Thyroid gland (tissue), 4 donors: Measurements from ENCODE around the gene HSPA14. TPM values are rescaled to one million over a fixed set of nuclear protein-coding genes. Genes with fewer than 3 reads are reported as not detected.
A peak's percentile ranks its signal among the peaks of the same experiment; 100 is the strongest.

Experiments used
- DNase-seq, 2 donors: peaks; one replicate each; pipeline ENCODE4 v3.0.0-alpha.2; 2019
- H3K27ac ChIP-seq, 3 donors: fragments of 200-600 bp; sonication (generic); 1 replicate in 2 of 3; 2 replicates in 1 of 3; pipeline ENCODE4 v1.5.1; 2016 to 2019; ENCODE audit warnings: mild to moderate bottlenecking in 1 of 3, moderate library complexity in 1 of 3
- H3K27me3 ChIP-seq: fragments of 200-600 bp; sonication (generic); one replicate; pipeline ENCODE4 v1.5.1; 2019
- H3K36me3 ChIP-seq, 2 donors: fragments of 200-600 bp; sonication (generic); one replicate each; pipeline ENCODE4 v1.5.1; 2016 to 2019
- H3K4me1 ChIP-seq, 2 donors: fragments of 200-600 bp; sonication (generic); one replicate each; pipeline ENCODE4 v1.5.1; 2017 to 2019
- H3K4me3 ChIP-seq, 3 donors: fragments of 200-600 bp; sonication (generic); replicated peaks in 1 of 3; 1 replicate in 2 of 3; 2 replicates in 1 of 3; pipeline ENCODE4 v1.5.1; 2016; ENCODE audit warnings: mild to moderate bottlenecking in 1 of 3
- H3K9me3 ChIP-seq: fragments of 200-600 bp; sonication (generic); one replicate; pipeline ENCODE4 v1.5.1; 2017
- POLR2A ChIP-seq, 2 donors: fragments of 450-650 bp; IDR thresholded peaks; one replicate each; pipeline ENCODE4 v1.6.1; 2017; ENCODE audit warnings: antibody characterized with exemption in 2 of 2, mild to moderate bottlenecking in 2 of 2, moderate library complexity in 1 of 2
- WGBS, 2 donors: methylation state at CpG; one replicate each; pipeline ENCODE4 v1.1.5; 2017; 5-methylcytosine and 5-hydroxymethylcytosine counted together
- intact Hi-C: fragments of 100-400 bp; cut with DNase I; formaldehyde crosslinking; loops from one replicate; pipeline ENCODE4 v1.15.1; 2023
- total RNA-seq, 4 donors: library from RNA; depleted of rRNA; stranded (reverse); fragments of >200 nt; gene quantifications; one replicate each; pipeline ENCODE4 v1.2.3, GENCODE V29; 2016
- TF ChIP-seq, protein P1 (sequence below), 6 experiments: fragments of 200-600 bp in 3 of 6; fragments of 450-650 bp in 3 of 6; sonication (generic) in 3 of 6; IDR thresholded peaks; one replicate each; pipeline ENCODE4 v1.5.1; 2016 to 2019; ENCODE audit warnings: antibody characterized with exemption in 6 of 6, mild to moderate bottlenecking in 2 of 6, inconsistent platforms in 1 of 6, moderate library complexity in 1 of 6

HSPA14 gene
- total RNA-seq, 4 donors from 2014 or later = 11.1 to 19.2 (median 16.7) TPM

DNA sequence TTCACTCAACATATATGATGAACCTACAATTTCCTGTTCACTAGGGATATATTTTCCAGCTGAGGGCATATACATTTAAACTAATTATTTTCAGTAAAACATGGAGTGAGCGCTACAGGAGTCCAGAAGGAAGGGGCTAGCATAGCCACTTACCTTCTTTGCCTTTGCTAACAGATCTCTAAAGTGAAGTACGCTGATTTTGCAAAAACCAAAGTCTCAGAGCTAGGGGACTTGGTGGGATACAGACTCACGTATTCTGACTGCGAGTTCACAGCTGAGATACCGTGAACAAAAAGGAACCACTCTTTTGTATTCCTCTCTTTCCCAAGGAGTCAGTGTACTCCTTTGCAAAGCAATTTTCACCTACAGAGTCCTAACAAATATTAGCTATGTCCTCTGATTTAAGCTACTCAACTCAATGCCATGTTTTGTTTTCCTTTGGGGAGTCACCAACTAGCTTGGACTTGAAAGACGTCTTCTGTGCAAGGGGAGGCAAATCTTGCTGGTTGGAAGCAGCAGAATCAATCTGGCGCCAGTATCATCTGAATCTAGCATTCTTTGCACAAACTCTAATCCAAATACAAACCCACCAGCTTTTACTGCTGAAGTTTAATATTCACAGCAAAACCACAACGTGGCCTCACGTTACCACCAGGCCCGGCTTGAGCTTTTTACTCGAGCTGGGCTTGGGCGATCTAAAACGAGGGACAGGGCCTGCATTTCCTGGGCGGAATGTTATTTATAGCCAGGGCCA is 926 bp upstream of the HSPA14 start:
- Histone ChIP-seq H3K27me3 (no peaks in the 10 kb centered on the region), H3K36me3 (peaks cover 1 to 3% of the 10 kb centered on the region in 2 donors), H3K27ac (peak overlapping the region; percentile 94 to 96 (median 96)), H3K4me1 (peaks cover 11 to 15% of the 10 kb centered on the region in 2 donors), H3K4me3 (peak overlapping the region; percentile 56 to 94 (median 71)), H3K9me3 (no peaks in the 10 kb centered on the region)
- 18 to 19% methylated on average over 13 to 14 of the region's 14 CpGs for WGBS, 2 donors
- TF ChIP-seq POLR2A (IDR thresholded peaks at IDR 0.05) = no peak
- TF ChIP-seq, protein P1, sequence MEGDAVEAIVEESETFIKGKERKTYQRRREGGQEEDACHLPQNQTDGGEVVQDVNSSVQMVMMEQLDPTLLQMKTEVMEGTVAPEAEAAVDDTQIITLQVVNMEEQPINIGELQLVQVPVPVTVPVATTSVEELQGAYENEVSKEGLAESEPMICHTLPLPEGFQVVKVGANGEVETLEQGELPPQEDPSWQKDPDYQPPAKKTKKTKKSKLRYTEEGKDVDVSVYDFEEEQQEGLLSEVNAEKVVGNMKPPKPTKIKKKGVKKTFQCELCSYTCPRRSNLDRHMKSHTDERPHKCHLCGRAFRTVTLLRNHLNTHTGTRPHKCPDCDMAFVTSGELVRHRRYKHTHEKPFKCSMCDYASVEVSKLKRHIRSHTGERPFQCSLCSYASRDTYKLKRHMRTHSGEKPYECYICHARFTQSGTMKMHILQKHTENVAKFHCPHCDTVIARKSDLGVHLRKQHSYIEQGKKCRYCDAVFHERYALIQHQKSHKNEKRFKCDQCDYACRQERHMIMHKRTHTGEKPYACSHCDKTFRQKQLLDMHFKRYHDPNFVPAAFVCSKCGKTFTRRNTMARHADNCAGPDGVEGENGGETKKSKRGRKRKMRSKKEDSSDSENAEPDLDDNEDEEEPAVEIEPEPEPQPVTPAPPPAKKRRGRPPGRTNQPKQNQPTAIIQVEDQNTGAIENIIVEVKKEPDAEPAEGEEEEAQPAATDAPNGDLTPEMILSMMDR (IDR thresholded peaks at IDR 0.05) = no peak
- intact Hi-C loops = no loop called here
- no peak for DNase-seq

DNA sequence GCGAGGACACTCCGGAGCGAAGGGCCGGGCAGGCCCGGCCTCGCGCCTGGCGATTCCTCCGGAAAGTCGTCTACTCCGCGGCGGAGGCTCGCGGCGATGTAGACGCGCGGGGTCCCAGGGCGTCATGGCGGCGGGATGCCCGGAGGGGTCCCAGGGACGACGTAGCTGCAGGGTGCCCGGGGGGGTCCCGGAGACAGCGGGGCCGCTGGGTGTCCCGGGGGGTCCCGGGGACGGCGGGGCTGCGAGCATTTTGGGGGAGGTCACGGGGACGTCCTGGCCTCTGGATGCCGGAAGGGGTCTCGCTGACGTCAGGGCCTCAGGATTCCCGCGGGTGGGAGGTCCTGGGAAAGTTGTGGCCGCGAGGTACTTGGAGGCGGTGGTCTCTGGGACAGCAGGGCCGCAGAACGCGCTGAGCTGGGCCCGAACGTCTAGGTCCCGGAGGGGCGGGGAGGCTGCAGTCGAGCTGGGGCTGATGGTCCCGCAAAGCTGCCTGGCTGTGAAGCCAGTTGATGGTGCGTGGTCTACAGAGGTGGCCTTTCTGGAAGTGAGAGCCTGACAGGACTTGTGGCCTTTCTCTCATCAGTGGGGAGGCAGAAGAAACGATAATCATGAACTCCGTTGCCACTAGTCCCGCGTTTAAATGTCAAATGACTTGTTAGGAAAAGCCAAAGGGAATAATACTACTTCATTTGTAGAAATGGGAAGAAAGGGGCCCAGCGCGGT is 637 bp downstream of the HSPA14 start:
- Histone ChIP-seq H3K27me3 (no peaks in the 10 kb centered on the region), H3K36me3 (peaks cover 14 to 16% of the 10 kb centered on the region in 2 donors), H3K9me3 (no peaks in the 10 kb centered on the region), H3K4me3 (peak overlapping the region; percentile 69 to 94 (median 77)), H3K4me1 (peaks cover 11 to 15% of the 10 kb centered on the region in 2 donors), H3K27ac (peak overlapping the region; percentile 68 to 96 (median 70))
- intact Hi-C loops = no loop called here
- peak in 1 of 2 donors; percentile 35 for DNase-seq
- TF ChIP-seq, protein P1 (IDR thresholded peaks at IDR 0.05) = no peak
- no peak for TF ChIP-seq POLR2A (IDR thresholded peaks at IDR 0.05)
- 0 to 1% methylated on average over 20 to 26 of the region's 60 CpGs for WGBS, 2 donors

DNA sequence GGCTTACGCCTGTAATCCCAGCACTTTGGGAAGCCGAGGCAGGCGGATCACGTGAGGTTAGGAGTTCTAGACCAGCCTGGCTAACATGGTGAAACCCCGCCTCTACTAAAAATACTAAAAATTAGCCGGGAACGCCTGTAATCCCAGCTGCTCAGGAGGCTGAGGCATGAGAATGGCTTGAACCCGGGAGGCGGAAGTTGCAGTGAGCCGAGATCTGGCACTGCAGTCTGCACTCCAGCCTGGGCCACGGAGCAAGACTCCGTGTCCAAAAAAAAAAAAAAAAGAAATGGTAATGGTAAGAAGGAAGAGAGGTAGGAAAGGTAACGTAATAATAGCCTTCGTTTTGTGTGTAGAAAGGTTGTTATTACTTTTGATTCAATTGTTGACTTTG is 1.2 kb downstream of the HSPA14 start:
- 10 to 11% methylated on average over 14 of the region's 14 CpGs for WGBS, 2 donors
- H3K4me1 ChIP-seq = peaks cover 11 to 15% of the 10 kb centered on the region in 2 donors
- peaks cover 17 to 21% of the 10 kb centered on the region in 2 donors for H3K36me3 ChIP-seq
- peak overlapping the region; percentile 69 to 94 (median 77) for H3K4me3 ChIP-seq
- no peaks in the 10 kb centered on the region for H3K27me3 ChIP-seq
- DNase-seq = no peak
- peak overlapping the region in 1 of 3 donors; percentile 68 for H3K27ac ChIP-seq
- TF ChIP-seq POLR2A (IDR thresholded peaks at IDR 0.05) = no peak
- TF ChIP-seq, protein P1 (IDR thresholded peaks at IDR 0.05) = no peak
- no peaks in the 10 kb centered on the region for H3K9me3 ChIP-seq
- intact Hi-C loops = no loop called here

DNA sequence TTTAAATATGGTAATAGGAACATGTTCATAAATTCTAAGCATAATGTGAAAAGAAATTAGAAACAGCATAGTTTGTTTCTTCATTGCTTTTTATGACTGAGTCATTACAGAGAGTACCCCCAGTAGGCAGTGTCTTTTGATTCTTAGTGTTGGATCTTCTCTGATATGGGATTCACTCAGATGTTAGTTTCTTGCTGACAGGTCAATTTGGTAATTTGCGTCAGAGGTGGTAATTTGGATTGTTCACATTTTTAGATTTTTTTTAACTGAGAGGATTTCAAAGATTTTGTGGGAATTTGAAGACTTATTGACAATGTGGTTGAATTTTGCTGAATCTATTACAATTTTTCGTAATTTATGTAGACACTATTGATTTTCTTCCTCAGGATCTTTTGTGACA is 2.1 kb downstream of the HSPA14 start:
- H3K4me3 ChIP-seq = no peak overlapping the region
- TF ChIP-seq, protein P1 (IDR thresholded peaks at IDR 0.05) = no peak
- no peak for TF ChIP-seq POLR2A (IDR thresholded peaks at IDR 0.05)
- WGBS, 2 donors = 97 to 100% methylated on average over 2 of the region's 2 CpGs
- DNase-seq = no peak
- H3K27ac ChIP-seq = no peak overlapping the region
- H3K27me3 ChIP-seq = no peaks in the 10 kb centered on the region
- peaks cover 11 to 15% of the 10 kb centered on the region in 2 donors for H3K4me1 ChIP-seq
- intact Hi-C loops = no loop called here
- H3K36me3 ChIP-seq = peaks cover 17 to 27% of the 10 kb centered on the region in 2 donors
- no peaks in the 10 kb centered on the region for H3K9me3 ChIP-seq
